GM12872 (cell line): Measurements from ENCODE around the gene RAB10.

Source experiments
- CTCF ChIP-seq: IDR thresholded peaks from 3 replicates; pipeline ENCODE4 v1.5.1; 2011; ENCODE audit warnings: low read depth, mild to moderate bottlenecking, low read length, moderate library complexity; ENCODE audit not compliant: insufficient read depth

The RAB10 gene

DNA sequence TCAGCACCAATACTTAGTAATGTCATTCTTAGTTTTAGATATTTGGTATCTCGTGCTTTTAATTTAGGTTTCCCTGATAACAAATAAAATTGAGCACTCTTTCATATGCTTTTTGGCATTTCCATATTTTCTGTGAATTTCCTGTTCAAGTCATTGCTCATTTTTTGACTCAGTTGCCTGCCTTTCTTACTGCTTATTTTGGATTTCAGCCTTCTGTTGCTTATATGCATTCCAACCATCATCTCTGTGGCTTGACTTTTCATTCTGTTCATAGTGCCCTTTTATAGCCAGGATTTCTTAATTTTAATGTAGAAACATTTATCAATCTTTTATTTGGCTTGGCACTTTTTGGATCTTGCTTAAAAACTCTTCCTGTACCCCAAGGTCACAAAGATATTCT lies 37.0 kb upstream of the RAB10 start:
- no peak for TF ChIP-seq CTCF

DNA sequence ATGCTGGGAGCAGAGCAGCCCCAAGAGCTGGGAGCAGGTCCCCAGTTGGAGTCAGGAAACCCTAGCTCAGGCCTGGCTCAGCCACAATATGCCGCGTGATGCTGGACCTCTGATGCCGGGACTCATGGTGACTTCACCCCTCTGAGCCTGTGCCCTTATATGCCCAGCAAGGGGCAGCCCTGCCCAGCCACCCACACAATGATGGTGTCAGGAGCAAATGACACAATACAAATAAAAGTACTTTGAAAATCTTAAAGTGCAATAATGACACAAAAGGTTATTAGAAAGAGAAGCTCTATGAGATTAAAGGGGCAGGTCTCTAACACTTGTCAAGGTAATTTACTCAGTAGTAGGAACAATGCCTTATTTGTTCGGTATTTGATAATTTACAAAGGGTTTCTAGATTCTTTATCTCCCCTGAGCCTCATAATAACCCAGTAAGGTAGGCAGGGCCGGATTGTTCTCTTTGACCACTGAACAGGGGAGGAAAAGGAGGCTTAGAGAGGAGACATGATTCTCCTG lies 33.3 kb upstream of the RAB10 start:
- no peak for TF ChIP-seq CTCF

DNA sequence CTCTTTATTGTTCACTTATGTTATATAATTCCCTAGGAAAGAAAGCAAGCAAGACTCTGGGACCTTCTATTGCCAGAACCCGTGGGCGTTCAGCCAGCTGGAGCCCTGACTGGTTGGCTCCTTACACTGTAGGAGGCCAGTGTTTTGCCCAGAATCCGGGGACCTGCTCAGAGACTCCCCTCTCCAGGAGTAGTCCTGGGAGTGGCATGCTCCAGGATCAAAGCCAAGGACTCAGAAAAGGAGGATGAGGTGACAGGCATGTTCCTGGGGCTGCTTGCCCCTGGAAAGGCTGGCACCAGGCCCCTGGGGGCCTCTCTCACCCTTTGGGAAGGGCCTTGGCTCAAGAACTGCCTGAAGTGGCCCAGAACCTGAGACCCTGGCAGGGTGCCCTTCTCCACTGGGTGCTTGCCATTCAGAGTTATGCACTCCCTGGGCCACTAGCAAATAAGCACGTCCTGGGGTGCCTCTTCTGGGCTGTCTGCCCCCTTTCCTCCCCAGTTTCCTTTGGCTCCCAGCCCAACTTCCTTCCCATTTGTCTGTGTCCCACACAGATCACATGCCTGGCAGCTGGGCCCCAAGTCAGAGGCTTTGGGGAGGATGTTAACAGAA lies 32.0 kb upstream of the RAB10 start:
- no peak for TF ChIP-seq CTCF

DNA sequence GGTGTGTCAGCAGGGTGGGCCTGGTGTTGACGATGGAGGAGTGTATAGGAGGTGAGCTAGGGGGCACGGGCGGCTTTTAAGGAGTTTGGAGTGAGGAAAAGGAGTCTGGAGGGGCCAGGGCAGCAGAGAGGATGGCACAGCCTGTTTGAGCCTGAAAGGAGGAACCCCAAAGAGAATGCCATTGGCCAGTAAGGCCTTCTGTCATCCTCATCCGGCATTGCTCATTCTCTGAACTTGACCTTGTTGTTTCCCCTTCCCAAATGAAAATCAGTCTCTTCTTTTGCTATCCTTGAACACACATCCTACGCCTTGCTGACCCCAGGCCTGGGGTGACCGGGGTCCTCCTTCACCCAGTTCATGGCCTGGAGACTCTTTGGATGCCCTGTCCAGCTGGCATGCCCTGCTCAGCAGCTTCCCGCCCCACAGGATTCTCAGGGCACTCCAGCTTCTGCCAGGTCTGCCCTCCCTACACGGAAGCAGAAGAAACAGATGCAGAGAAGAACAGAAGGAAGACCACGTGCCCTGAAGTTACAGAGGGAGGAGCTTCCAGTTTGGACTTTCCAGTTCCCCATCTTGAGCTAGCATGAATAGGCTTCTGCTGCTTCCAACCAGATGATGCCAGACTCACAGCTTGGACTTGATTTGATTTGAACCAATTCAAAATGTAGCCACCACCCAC lies 31.1 kb upstream of the RAB10 start:
- no peak for TF ChIP-seq CTCF

GRCh38 chr2:26008095-26008494 lies 25.8 kb upstream of the RAB10 start:
- TF ChIP-seq CTCF: no peak

DNA sequence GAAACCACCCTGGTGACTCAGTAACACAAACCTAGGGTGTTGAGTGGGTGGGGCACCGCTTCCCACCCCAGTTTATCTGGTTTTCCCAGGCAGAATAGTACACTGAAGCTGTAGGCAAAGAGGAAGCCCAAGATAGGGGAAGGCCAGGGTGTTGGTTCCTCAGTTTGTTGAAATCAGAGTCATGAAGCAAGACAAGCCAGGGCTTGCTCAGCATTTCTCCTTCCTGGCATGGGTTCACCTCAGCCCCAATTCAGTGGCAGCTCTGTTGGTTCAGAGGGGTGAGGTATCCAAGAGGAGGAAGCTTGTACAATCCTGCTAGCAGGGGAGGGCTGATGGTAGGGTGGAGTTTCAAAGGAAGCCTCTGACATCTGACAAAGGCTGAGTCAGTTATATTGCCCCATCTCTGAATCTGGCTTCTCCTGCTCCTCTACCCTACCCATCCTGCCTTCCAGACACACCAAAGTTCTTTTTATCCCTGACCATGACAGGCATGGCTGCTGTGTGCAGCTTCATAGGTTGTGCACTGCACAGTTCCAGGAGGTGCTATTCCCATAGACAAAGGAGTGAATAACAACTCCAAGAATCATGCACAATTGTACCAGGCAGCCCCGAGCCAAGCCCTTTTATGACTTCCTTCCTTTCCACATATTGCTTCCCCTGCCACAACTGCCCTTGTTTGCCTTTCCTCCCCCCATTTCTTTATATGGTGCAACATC lies 24.9 kb upstream of the RAB10 start:
- no peak for TF ChIP-seq CTCF

GRCh38 chr2:26009567-26009963 lies 24.3 kb upstream of the RAB10 start:
- TF ChIP-seq CTCF: no peak
